DLD1 (cell line): Measurements from ENCODE around the gene RDH5.

Experiments
- in situ Hi-C: cut with HindIII; loops from 2 replicates; pipeline ENCODE4 v1.10.0; 2017; ENCODE audit warnings: low sequenced_read_pairs

The RDH5 gene

GRCh38 chr12:55695349-55695748 lies 24.8 kb upstream of the RDH5 start:
- in situ Hi-C loops: no loop called here

- in situ Hi-C loops: no loop called here
These were observed 24.1 kb upstream of the RDH5 start for GRCh38 chr12:55696141-55696540.

GRCh38 chr12:55696796-55697462 lies 23.3 kb upstream of the RDH5 start:
- in situ Hi-C loops: no loop called here

GRCh38 chr12:55697686-55698085 lies 22.5 kb upstream of the RDH5 start:
- in situ Hi-C loops: no loop called here

GRCh38 chr12:55698241-55698955 lies 21.8 kb upstream of the RDH5 start:
- in situ Hi-C loops: no loop called here

- in situ Hi-C loops: no loop called here
These were observed 21.2 kb upstream of the RDH5 start for GRCh38 chr12:55698965-55699364.

- in situ Hi-C loops: no loop called here
These were observed 20.6 kb upstream of the RDH5 start for GRCh38 chr12:55699471-55700055.

GRCh38 chr12:55700255-55701018 lies 19.8 kb upstream of the RDH5 start:
- in situ Hi-C loops: no loop called here

GRCh38 chr12:55702861-55703260 lies 17.3 kb upstream of the RDH5 start:
- in situ Hi-C loops: no loop called here

GRCh38 chr12:55703288-55703687 lies 16.9 kb upstream of the RDH5 start:
- in situ Hi-C loops: no loop called here

- in situ Hi-C loops: no loop called here
These were observed 16.1 kb upstream of the RDH5 start for GRCh38 chr12:55703901-55704761.

- in situ Hi-C loops: no loop called here
These were observed 15.1 kb upstream of the RDH5 start for GRCh38 chr12:55704824-55705718.

- in situ Hi-C loops: no loop called here
These were observed 14.3 kb upstream of the RDH5 start for GRCh38 chr12:55705782-55706402.

- in situ Hi-C loops: no loop called here
These were observed 13.5 kb upstream of the RDH5 start for GRCh38 chr12:55706568-55707218.

- in situ Hi-C loops: no loop called here
These were observed 12.9 kb upstream of the RDH5 start for GRCh38 chr12:55707219-55707671.

- in situ Hi-C loops: no loop called here
These were observed 12.1 kb upstream of the RDH5 start, which contains the start of gene ITGA7 for GRCh38 chr12:55707841-55708694. Gene ITGA7, minus strand, starts transcription at chr12:55707904. Its CDS starts 222 bp downstream, at chr12:55707682.

GRCh38 chr12:55708695-55709233 lies 11.4 kb upstream of the RDH5 start:
- in situ Hi-C loops: no loop called here
